Measurements from ENCODE around the gene RHBDD3.

The RHBDD3 gene

DNA sequence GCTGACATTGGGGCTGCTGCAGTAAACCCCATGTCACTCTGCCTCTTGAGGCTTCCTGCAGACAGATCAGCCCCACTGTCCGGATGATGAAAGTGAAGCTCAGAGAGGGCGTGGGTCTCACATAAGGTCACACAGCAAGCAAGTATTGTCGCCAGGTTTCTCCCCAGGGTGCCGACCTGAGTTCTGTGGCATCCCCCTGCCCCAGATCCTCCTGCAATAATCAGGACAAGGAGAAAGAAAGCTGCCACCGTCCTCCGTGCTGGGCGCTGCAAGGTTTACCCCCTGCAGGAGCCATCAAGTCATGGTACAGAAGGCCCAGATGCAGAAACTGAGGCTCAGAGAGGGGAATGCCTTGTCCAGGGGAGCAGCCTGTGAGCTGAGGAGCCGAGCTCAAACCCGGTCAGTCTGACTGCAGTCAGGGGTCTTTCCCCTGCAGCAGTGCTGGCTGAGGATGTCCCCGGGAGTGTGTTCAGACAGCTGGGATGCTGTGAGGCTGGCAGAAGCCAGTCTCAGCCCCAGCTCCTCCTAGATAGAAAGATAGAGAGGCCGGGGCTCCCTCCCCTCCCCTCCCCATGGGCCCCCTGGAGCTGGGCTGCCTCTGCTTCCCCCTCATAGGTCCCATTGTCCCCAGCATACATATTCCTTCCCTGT lies 48.9 kb downstream of the RHBDD3 start:
- DNase-seq (ENCODE audit: low read depth in 1 of 2, low spot score in 1 of 2) = no peak

DNA sequence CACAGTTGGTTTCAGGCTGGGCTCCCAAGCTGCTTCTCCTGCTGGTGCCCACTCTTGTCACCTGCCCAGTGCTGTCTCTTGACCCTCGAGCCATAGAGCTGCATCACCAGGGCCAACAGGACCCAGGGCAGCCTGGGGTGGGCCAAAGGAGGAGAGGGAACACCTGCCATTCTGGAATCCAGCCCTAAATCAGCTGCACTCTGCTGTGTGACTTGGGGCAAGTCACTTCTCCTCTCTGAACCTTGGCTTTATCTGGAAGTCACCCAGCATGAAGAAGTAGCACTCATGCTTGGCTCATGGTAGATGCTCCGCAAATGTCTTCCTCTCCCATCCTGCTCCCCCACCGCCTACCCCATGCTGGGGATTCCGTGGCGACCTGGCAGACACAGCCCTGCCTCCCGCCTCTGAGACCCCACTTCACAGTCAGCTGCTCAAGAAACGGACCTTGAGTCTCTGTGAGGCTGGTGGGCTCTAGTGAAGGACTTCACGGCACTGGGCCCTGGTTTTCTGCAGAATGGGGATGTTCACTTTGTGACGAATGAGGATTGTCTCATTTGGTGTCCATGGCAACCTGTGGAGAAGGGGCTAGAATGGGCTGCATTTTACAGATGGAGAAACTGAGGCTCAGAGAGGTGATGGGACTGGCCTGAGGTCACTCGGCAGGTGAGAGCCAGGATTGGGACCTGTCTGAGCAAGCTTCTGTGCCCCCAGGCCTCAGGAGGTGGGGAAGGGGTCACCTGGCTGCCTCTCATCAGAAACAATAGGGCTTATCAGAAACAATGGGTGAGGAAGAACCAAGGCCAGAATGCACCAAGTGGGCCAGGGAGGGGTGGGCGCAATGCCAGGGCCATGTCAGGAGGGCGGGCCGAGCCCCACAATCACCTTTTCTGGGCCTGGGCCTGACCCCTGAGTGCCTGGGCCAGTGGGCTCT lies 49.7 kb downstream of the RHBDD3 start:
- DNase-seq (ENCODE audit: low read depth in 1 of 2, low spot score in 1 of 2) = no peak

DNA sequence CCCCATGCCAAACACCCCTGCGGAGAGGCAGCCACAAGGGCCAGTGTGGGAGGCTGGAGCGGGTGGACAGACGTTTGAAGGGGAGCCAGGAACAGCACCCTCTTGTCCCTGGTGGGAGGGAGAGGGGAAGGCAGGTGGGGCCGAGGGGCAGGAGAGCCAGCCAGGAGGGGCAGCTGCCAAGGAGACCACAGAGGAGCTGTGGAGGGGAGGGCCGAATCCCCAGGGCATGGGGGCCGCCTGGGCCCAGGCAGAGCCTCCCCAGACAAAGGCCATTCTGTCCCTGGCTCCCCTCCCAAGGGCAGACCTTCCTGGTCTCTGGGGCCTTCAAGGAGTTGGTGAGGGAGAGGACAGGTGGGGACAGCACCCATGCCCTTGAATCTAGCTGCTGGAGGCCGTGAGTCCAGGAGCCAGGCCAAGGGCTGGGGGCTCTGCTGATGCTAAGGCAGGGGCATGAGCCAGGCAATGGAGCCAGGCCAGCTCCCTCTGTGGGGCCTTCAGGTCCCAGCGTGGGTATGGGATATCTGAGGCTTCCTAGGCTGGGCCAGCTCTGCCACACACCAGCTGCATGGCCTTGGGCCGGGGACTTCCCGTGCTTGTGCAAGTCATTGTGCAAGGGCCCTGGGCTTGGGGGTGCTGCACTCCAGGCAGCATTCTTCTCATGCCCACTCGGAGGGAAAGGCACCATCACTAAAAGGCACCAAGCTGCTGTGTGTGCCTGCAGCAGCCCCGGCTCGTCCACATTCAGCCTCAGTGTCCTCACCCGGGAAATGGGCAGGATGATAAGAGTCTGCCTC lies 50.7 kb downstream of the RHBDD3 start:
- no peak for DNase-seq (ENCODE audit: low read depth in 1 of 2, low spot score in 1 of 2)

DNA sequence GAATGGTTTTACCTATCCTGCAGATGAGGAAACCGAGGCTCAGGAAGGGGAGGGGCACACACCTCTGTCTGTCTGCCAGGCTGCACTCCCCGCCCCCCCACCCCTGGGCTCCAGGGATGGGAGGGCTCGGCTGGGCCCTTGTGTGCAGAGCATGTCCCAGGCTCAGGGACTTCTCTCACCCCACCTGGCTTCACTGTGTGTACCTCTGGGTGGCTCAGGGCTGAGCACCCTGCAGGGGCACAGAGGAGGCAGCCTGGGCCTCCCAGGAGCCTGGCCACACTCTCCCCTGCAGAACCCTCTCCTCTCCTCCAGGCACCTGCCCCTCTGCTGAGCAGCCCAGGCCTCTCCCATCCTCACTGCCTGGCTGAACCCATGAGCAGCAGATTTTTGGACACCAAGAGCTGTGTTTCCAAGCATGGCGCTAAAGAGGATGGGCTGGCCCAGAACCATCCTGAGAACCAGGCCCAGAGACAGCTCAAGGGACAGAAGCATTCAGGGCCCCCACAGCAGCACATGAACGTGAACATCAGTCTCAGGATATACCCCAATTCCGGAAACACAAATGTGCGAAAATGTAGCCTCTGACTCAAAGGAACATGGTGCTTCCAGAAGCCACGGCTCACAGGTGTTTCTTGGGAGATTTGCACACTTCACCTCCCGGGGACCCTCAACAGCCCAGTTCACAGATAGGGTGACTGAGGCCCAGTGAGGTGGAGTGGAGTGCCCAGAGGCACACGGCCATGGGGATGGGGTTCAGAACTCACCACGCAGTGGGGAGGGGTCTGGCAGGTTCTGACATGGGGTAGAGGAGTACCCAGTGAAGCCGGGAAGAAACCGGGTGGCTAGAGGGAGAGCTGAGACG lies 51.5 kb downstream of the RHBDD3 start:
- no peak for DNase-seq (ENCODE audit: low read depth in 1 of 2, low spot score in 1 of 2)

DNA sequence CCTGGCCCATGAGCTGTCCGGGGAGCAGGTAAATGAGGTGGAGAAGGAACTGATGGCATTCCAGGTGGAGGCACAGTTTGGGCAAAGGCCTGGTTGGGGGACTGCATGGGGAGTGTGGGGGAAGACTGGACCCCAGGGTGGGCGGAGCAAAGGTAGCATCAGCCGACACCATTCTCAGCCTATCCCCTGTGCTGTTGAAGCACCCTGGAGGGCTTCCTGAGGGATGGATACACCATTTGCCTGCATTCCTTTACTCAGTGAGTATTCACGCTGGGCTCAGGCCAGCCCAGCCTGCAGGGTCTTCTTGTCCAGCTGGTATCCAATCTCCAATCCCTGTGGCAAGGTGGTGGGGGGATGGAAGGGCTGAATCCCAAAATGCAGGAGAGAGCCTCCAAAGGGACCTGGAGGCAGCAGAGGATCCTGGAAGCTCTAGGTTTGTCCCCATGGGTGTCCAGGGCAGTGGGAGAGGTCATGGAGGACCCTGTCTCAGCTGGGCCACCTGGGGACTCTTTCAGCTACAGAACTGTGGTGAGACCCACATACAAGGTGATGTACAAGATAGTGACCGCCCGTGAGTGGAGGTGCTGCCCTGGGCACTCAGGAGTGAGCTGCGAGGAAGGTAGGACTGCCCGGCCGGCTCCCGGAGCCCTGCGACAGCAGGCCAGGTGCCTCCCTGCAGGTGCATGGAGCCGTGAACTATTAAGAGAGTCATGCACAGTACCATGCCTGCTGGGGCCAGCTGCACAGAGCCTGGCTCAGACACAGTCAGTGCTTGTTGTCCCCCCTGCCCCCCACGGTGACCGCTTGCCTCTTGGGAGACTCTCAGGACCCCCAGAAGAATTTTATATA lies 52.5 kb downstream of the RHBDD3 start:
- no peak for DNase-seq (ENCODE audit: low read depth in 1 of 2, low spot score in 1 of 2)

DNA sequence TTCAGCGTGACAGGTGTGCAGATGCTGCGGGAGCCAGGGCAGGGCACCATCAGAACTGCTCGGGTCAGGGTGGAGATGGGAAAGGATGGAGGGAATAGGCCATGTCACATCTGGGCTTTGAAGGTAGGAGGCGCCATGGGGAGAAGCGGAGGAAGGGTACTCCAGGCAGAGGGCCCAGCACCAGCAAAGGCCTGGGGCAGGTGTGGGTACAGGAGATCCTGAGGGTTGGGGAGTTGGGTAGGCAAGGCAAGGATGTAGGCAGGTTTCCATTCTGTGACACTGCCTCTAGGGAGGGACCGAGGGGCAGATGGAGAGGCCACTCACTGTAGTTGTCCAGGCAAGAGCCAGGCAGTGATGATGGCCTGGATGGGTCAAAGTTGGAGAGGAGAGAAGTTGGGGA lies 53.5 kb downstream of the RHBDD3 start:
- DNase-seq (ENCODE audit: low read depth in 1 of 2, low spot score in 1 of 2) = no peak

DNA sequence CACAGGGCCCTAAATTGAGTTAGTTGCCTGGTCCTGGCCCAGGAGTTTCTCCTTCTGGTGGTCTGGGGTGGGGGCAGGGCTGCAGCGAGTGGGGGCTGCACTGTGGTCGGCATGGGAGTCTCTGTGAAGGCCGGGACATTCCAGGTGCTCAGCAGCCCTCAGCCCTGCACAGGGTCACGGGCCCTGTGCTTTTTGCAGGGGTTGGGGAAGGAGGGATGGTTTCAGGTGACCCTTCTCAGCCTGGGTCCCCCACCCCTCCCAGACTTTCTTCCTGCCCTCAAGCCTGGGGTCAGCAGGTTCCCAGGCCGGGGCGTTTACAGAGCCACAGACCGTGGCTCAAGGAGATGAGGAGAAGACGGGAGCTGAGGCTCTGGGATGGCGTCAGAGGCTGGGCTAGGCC lies 54.3 kb downstream of the RHBDD3 start:
- no peak for DNase-seq (ENCODE audit: low read depth in 1 of 2, low spot score in 1 of 2)

DNA sequence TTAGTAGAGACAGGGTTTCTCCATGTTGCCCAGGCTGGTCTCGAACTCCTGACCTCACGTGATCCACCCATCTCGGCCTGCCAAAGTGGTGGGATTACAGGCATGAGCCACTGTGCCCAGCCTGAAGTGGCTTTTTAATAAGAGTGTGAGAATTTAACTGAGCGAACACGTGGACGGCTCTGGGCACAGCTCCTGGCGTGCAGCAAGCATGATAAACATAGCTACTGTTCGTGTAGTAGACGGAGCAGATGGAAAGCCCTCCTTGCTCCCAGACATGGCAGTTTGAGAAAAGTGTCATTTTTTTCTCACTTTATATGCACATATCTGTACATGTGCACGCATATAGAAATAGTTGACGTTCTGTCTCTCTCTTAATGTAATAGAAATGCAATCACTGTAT lies 55.0 kb downstream of the RHBDD3 start:
- no peak for DNase-seq (ENCODE audit: low read depth in 1 of 2, low spot score in 1 of 2)

DNA sequence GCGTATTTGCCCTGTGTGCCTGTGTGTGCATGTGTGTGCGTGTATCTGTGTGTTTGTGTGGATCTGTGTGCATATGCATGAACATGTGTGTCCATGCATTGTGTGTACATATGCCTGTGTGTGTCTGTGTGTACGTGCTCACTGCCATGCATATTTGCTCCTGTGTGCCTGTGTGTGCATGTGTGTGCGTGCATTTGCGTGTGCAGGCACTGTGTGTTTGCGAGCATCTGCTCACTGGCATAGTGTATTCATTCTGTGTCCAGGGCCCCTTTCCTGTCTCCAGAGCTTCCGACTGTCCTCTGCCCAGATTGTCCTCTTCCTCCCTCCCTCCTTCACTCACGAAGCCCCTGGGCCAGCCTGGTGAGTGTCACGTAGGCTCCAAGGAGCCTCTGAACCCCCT lies 56.3 kb downstream of the RHBDD3 start:
- DNase-seq (ENCODE audit: low read depth in 1 of 2, low spot score in 1 of 2) = no peak

DNA sequence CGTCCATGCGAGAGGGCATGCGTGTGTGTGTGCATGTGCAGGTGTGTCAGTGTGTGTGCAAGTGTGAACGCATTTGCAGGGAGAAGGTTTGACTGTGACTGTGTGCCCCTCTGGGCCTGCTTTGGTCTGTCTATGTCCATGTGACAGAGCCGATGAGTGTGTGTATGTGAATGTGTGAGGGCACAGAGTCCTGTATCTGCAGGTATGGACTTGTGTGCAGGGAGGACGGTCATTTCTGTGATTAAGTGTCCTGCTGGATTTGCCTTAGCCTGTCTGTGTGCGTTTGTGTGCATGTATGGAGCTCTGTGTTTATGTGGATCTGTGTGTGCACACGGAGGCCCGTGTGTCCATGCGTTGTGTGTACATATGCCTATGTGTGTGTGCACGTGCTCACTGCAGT lies 56.7 kb downstream of the RHBDD3 start:
- no peak for DNase-seq (ENCODE audit: low read depth in 1 of 2, low spot score in 1 of 2)

All from activated T-helper 1 cell treated with anti-CD3 and anti-CD28 coated beads, Interleukin-2, amount 50 U/mL, for 16 hours (primary cell).